Caco-2 (cell line): Measurements from ENCODE around the gene OTOS. TPM values are rescaled to one million over a fixed set of nuclear protein-coding genes. Genes with fewer than 3 reads are reported as not detected.

Experiments
- BruUV-seq: library from RNA; stranded (reverse); fragments of 400-500 nt; replicated peaks from 2 replicates; lab custom pipeline; 2021; lab: Mats Ljungman, UMichigan
- CTCF ChIA-PET: fragments of 300-600 bp; sonication (Branson Sonifier 250); formaldehyde crosslinking; loops from one replicate; lab custom pipeline; 2022; ENCODE audit warnings: antibody characterized with exemption; lab: Charles Lee
- POLR2A ChIA-PET: fragments of 300-600 bp; sonication (Branson Sonifier 250); formaldehyde crosslinking; loops from one replicate; lab custom pipeline; 2022; ENCODE audit warnings: antibody characterized with exemption; lab: Charles Lee
- DNase-seq, 2 experiments: peaks; one replicate each; pipeline versions ENCODE4 v3.0.0 to v3.0.0-alpha.2; 2020 to 2022
- H3K27me3 ChIP-seq: replicated peaks from 2 replicates; pipeline ENCODE4 v1.6.0; 2011; ENCODE audit warnings: low read length; ENCODE audit not compliant: control insufficient read depth, insufficient read depth
- H3K36me3 ChIP-seq: 2 replicates; pipeline ENCODE4 v1.5.1; 2011; ENCODE audit warnings: low read length; ENCODE audit not compliant: control insufficient read depth, insufficient read depth
- H3K4me1 ChIP-seq: fragments of 250-450 bp; sonication (Bioruptor Pico); 2 replicates; pipeline ENCODE4 v1.5.1; 2020; ENCODE audit warnings: mild to moderate bottlenecking
- H3K4me3 ChIP-seq: 2 replicates; pipeline ENCODE4 v1.5.1; 2011; ENCODE audit warnings: low read depth, mild to moderate bottlenecking, control low read depth, low read length
- H3K9me3 ChIP-seq: fragments of 250-450 bp; sonication (Bioruptor Pico); 2 replicates; pipeline ENCODE4 v1.5.1; 2020; ENCODE audit warnings: mild to moderate bottlenecking, moderate library complexity
- H3K27ac Mint-ChIP-seq: one replicate; pipeline ENCODE4 v1.8.0; 2022; ENCODE audit warnings: mixed read lengths; ENCODE audit not compliant: unreplicated experiment
- H3K27me3 Mint-ChIP-seq: one replicate; pipeline ENCODE4 v1.8.0; 2022; ENCODE audit warnings: mixed read lengths; ENCODE audit not compliant: insufficient read depth, unreplicated experiment
- H3K36me3 Mint-ChIP-seq: one replicate; pipeline ENCODE4 v1.8.0; 2022; ENCODE audit warnings: mild to moderate bottlenecking, mixed read lengths; ENCODE audit not compliant: insufficient read depth, unreplicated experiment
- H3K4me1 Mint-ChIP-seq: one replicate; pipeline ENCODE4 v1.8.0; 2022; ENCODE audit warnings: low read depth, mixed read lengths; ENCODE audit not compliant: unreplicated experiment
- H3K4me3 Mint-ChIP-seq: one replicate; pipeline ENCODE4 v1.8.0; 2022; ENCODE audit warnings: mild to moderate bottlenecking, moderate library complexity, mixed read lengths; ENCODE audit not compliant: unreplicated experiment
- H3K9me3 Mint-ChIP-seq: one replicate; pipeline ENCODE4 v1.8.0; 2022; ENCODE audit warnings: mixed read lengths; ENCODE audit not compliant: unreplicated experiment
- intact Hi-C: fragments of 100-400 bp; cut with micrococcal nuclease; formaldehyde crosslinking; loops from one replicate; pipeline ENCODE4 v1.10.0; 2022; ENCODE audit not compliant: unreplicated experiment
- total RNA-seq: library from RNA; stranded (reverse); gene quantifications from 2 replicates; pipeline ENCODE4 v1.2.3, GENCODE V29; 2022
- TF ChIP-seq, protein P1 (sequence below), 2 experiments: fragments of 200-600 bp in 1 of 2; IDR thresholded peaks; 1 replicate in 1 of 2; 2 replicates in 1 of 2; pipeline versions ENCODE4 v1.5.1 to v1.8.0; 2011 to 2022; ENCODE audit warnings: antibody characterized with exemption in 1 of 2, control low read depth in 1 of 2, inconsistent platforms in 1 of 2, low read depth in 1 of 2, low read length in 1 of 2, mild to moderate bottlenecking in 1 of 2, moderate library complexity in 1 of 2; ENCODE audit not compliant: insufficient read depth in 1 of 2, severe bottlenecking in 1 of 2, unreplicated experiment in 1 of 2

OTOS gene
- total RNA-seq, 1 experiment from 2014 or later: not detected

DNA sequence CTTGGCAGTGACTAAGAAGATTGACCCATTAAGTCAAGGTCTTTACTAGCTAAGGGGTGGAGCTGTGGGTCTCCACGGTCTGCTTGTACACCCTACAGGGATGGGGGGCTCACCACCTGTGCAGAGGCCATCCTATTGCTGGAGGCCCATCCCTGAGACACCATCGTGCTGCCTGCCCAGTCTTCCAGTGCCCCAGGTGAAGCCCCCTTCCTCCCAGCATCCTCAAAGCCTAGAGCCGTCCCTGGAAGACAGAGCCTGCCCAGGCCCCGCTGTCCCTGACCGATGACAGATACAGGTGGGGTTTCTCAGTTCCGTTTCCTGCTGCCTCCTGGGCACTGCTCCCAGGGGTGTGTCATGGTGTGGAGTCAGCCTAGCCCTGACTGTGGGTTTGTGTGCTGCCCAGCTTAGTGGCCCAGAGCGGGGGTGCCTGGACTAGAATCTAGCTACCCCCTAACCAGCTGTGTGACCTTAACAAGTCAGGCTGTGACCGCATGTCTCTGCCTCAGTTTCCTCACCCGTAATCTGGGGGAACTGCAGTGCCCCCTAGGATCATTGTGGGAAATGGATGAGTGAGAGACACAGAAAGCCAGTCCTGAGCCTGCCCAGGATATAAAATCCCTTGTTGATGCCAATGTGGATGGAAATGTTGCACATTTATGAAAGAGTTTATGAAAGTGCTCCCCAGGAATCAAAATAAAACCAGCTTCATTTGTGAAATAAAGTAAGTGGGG is 2.0 kb downstream of the OTOS start:
- POLR2A ChIA-PET: no interaction called here
- no peak overlapping the region for H3K4me3 Mint-ChIP-seq
- BruUV-seq: no TSS peak
- H3K27ac Mint-ChIP-seq: no peak overlapping the region
- no peaks in the 10 kb centered on the region; the same call in 1 of the 2 replicates for H3K27me3 ChIP-seq
- no peaks in the 10 kb centered on the region; the same call in 1 of the 2 replicates for H3K36me3 ChIP-seq
- H3K27me3 Mint-ChIP-seq: peaks cover 3% of the 10 kb centered on the region
- CTCF ChIA-PET: no interaction called here
- peak in 1 of 2 experiments; percentile 8 for DNase-seq
- peaks cover 6% of the 10 kb centered on the region for H3K36me3 Mint-ChIP-seq
- intact Hi-C loops: no loop called here
- 0 out of 2 replicates have a peak, but pooled peaks cover 4% of the 10 kb centered on the region for H3K4me1 ChIP-seq
- no peak overlapping the region for H3K4me3 ChIP-seq
- no peaks in the 10 kb centered on the region for H3K9me3 ChIP-seq
- H3K4me1 Mint-ChIP-seq: no peaks in the 10 kb centered on the region
- TF ChIP-seq, protein P1, sequence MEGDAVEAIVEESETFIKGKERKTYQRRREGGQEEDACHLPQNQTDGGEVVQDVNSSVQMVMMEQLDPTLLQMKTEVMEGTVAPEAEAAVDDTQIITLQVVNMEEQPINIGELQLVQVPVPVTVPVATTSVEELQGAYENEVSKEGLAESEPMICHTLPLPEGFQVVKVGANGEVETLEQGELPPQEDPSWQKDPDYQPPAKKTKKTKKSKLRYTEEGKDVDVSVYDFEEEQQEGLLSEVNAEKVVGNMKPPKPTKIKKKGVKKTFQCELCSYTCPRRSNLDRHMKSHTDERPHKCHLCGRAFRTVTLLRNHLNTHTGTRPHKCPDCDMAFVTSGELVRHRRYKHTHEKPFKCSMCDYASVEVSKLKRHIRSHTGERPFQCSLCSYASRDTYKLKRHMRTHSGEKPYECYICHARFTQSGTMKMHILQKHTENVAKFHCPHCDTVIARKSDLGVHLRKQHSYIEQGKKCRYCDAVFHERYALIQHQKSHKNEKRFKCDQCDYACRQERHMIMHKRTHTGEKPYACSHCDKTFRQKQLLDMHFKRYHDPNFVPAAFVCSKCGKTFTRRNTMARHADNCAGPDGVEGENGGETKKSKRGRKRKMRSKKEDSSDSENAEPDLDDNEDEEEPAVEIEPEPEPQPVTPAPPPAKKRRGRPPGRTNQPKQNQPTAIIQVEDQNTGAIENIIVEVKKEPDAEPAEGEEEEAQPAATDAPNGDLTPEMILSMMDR (IDR thresholded peaks at IDR 0.05; ENCODE audit: insufficient read depth in 1 of 2, low read depth in 1 of 2, low read length in 1 of 2, severe bottlenecking in 1 of 2, unreplicated experiment in 1 of 2): no peak
- no peaks in the 10 kb centered on the region for H3K9me3 Mint-ChIP-seq

DNA sequence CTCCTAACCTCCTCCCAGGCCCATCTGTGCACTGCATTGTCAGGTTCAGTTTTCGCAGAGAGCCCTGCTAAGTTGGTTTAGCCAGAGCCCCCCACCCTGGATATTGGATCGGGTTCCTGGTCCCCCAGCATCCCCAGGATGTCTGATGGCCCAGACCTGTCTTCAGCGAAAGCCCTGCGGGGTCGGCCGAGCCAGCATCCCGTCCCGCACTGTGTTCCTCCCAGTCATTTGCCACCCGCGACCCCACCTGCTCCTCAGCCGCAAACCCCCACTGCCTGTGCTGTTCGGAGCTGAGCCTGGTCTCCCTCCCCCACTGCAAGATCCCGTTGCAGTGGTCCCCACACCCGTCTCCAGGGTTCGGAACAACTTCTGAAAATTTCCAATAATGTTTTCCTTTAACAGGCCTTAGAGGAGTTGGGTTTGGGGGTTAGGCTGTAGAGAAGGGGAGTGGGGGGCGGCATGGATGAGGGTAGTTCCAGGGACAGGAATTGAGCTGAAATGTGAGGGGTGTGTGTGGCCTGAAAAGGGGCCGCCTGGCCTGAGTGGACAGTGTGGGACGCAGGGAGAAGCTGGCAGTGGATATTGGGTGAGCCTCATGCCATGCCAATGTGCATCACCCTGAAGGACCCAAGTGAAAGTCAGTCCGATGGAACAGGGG is 2.7 kb downstream of the OTOS start:
- H3K4me3 Mint-ChIP-seq: no peak overlapping the region
- H3K36me3 Mint-ChIP-seq: peaks cover 6% of the 10 kb centered on the region
- Histone ChIP-seq H3K4me1 (0 out of 2 replicates have a peak, but pooled peaks cover 4% of the 10 kb centered on the region), H3K36me3 (no peaks in the 10 kb centered on the region; the same call in 1 of the 2 replicates), H3K9me3 (no peaks in the 10 kb centered on the region), H3K4me3 (no peak overlapping the region), H3K27me3 (no peaks in the 10 kb centered on the region; the same call in 1 of the 2 replicates)
- ChIA-PET CTCF (no interaction called here), POLR2A (no interaction called here)
- H3K9me3 Mint-ChIP-seq: no peaks in the 10 kb centered on the region
- H3K27me3 Mint-ChIP-seq: peaks cover 3% of the 10 kb centered on the region
- intact Hi-C loops: no loop called here
- BruUV-seq: no TSS peak
- no peaks in the 10 kb centered on the region for H3K4me1 Mint-ChIP-seq
- DNase-seq: no peak
- no peak overlapping the region for H3K27ac Mint-ChIP-seq
- TF ChIP-seq, protein P1 (IDR thresholded peaks at IDR 0.05; ENCODE audit: insufficient read depth in 1 of 2, low read depth in 1 of 2, low read length in 1 of 2, severe bottlenecking in 1 of 2, unreplicated experiment in 1 of 2): no peak

DNA sequence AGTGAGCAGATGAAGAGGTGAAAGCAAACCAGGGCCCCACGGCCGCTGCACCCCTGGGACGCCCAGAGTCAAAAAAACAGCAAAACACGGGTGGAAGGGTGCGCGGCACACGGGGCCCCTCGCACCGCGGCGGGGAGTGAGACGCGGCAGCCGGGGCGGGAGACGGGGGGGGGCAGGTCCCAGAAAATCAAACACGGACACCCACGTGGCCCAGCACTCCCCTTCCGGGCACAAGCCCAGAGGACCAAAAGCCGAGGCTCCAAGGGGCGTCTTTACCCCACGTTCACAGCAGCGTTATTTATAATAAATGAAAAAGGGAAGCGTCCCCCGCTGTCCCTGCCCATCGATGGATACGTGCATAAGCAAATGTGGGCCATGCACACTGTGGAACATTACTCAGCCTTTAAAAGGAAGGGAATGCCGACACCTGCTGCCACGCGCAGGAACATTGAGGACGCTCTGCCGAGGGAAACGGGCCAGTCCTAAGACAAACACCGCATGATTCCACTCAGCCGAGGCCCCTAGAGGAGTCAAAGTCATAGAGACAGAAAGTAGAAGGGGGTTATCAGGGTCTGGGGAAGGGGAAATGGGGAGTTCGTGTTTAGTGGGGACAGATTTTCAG is 3.7 kb downstream of the OTOS start:
- Mint-ChIP-seq H3K36me3 (peaks cover 6% of the 10 kb centered on the region), H3K4me1 (no peaks in the 10 kb centered on the region), H3K27me3 (peaks cover 3% of the 10 kb centered on the region), H3K27ac (peak overlapping the region; percentile 81), H3K9me3 (no peaks in the 10 kb centered on the region), H3K4me3 (peak overlapping the region; percentile 80)
- no TSS peak for BruUV-seq
- no peak for DNase-seq
- Histone ChIP-seq H3K9me3 (no peaks in the 10 kb centered on the region), H3K4me3 (peak overlapping the region; percentile 87), H3K27me3 (no peaks in the 10 kb centered on the region; the same call in 1 of the 2 replicates), H3K4me1 (0 out of 2 replicates have a peak, but pooled peaks cover 4% of the 10 kb centered on the region), H3K36me3 (no peaks in the 10 kb centered on the region; the same call in 1 of the 2 replicates)
- TF ChIP-seq, protein P1 (IDR thresholded peaks at IDR 0.05; ENCODE audit: insufficient read depth in 1 of 2, low read depth in 1 of 2, low read length in 1 of 2, severe bottlenecking in 1 of 2, unreplicated experiment in 1 of 2): no peak
- intact Hi-C loops: no loop called here
- ChIA-PET POLR2A (no interaction called here), CTCF (no interaction called here)
